GM12878 (cell line): Measurements from ENCODE around the gene SEMA3D. TPM values are rescaled to one million over a fixed set of nuclear protein-coding genes. Genes with fewer than 3 reads are reported as not detected.

Experiments
- ATAC-seq: fragments of 200-7000 bp; cut with Tn5 transposase; 3 replicates; pipeline ENCODE4 v1.9.1; 2020; ENCODE audit warnings: mild to moderate bottlenecking, moderate library complexity
- BruUV-seq: library from RNA; stranded (reverse); fragments of 400-500 nt; replicated peaks from 2 replicates; lab custom pipeline; 2021; lab: Mats Ljungman, UMichigan
- CTCF ChIA-PET: fragments of 300-600 bp; sonication (Branson Sonifier 250); formaldehyde crosslinking; extraction: SDS; loops from one replicate; lab custom pipeline; 2021; ENCODE audit warnings: inconsistent platforms; lab: Yijun Ruan, JAX
- POLR2A ChIA-PET: fragments of 350-600 bp; formaldehyde crosslinking; extraction: SDS; loops from one replicate; lab custom pipeline; 2021; ENCODE audit warnings: inconsistent platforms; lab: Charles Lee
- RAD21 ChIA-PET: fragments of 300-600 bp; sonication (Branson Sonifier 250); formaldehyde crosslinking; loops from one replicate; lab custom pipeline; 2023; ENCODE audit warnings: antibody characterized with exemption; ENCODE audit not compliant: unreplicated experiment; lab: Charles Lee
- SMC1A ChIA-PET: fragments of 300-600 bp; sonication (Branson Sonifier 250); formaldehyde crosslinking; loops from one replicate; lab custom pipeline; 2023; ENCODE audit not compliant: unreplicated experiment, uncharacterized antibody; lab: Charles Lee
- DNase-seq: peaks from one replicate; pipeline ENCODE4 v3.0.0-alpha.2; 2011; ENCODE audit warnings: low read depth, low spot score
- FAIRE-seq: peaks from 3 replicates; lab custom pipeline; 2011; peaks lifted over from hg19 to GRCh38; lab: Jason Lieb, UNC
- H2AFZ ChIP-seq: 2 replicates; pipeline ENCODE4 v1.6.0; 2011; ENCODE audit warnings: low read depth, low read length, control low read depth; ENCODE audit not compliant: control insufficient read depth
- H3K27ac ChIP-seq: 2 replicates; pipeline ENCODE4 v1.5.1; 2011; ENCODE audit warnings: control low read depth; ENCODE audit not compliant: control insufficient read depth, insufficient read depth
- H3K27me3 ChIP-seq, 2 experiments: replicated peaks in 1 of 2; 2 replicates each; pipeline versions ENCODE4 v1.6.0 to v1.6.1; 2011; ENCODE audit warnings: low read length in 1 of 2; ENCODE audit not compliant: control insufficient read depth in 2 of 2, insufficient read depth in 2 of 2
- H3K36me3 ChIP-seq, 2 experiments: 2 replicates each; pipeline ENCODE4 v1.5.1; 2011; ENCODE audit warnings: low read length in 1 of 2; ENCODE audit not compliant: control insufficient read depth in 2 of 2, insufficient read depth in 2 of 2
- H3K4me1 ChIP-seq: 2 replicates; pipeline ENCODE4 v1.6.1; 2011; ENCODE audit warnings: mild to moderate bottlenecking, low read length, moderate library complexity, mixed read lengths; ENCODE audit not compliant: control insufficient read depth, insufficient read depth
- H3K4me2 ChIP-seq: 2 replicates; pipeline ENCODE4 v1.6.0; 2011; ENCODE audit warnings: control low read depth; ENCODE audit not compliant: control insufficient read depth, insufficient read depth
- H3K4me3 ChIP-seq: fragments of 200-600 bp; sonication (generic); 2 replicates; pipeline ENCODE4 v1.5.1; 2016
- H3K79me2 ChIP-seq: 2 replicates; pipeline ENCODE4 v1.6.0; 2011; ENCODE audit warnings: low read length; ENCODE audit not compliant: control insufficient read depth, insufficient read depth
- H3K9ac ChIP-seq: 2 replicates; pipeline ENCODE4 v1.8.0; 2011; ENCODE audit warnings: low read length, control low read depth, mixed read lengths; ENCODE audit not compliant: control insufficient read depth, insufficient read depth
- H3K9me3 ChIP-seq: replicated peaks from 3 replicates; pipeline ENCODE4 v1.5.1; 2011; ENCODE audit warnings: mild to moderate bottlenecking, low read length; ENCODE audit not compliant: control insufficient read depth, insufficient read depth
- H4K20me1 ChIP-seq: 2 replicates; pipeline ENCODE4 v1.6.0; 2011; ENCODE audit not compliant: control insufficient read depth, insufficient read depth
- BCL11A ChIP-seq: IDR thresholded peaks from 2 replicates; pipeline ENCODE4 v1.6.1; 2011; ENCODE audit warnings: low read depth, low read length
- CHD2 ChIP-seq: IDR thresholded peaks from 2 replicates; pipeline ENCODE4 v1.6.1; 2011; ENCODE audit warnings: low read depth, low read length, improper control_type of control experiment, borderline replicate concordance
- HDGF ChIP-seq: fragments of 450-650 bp; IDR thresholded peaks from 2 replicates; pipeline ENCODE4 v1.6.1; 2016; ENCODE audit warnings: antibody characterized with exemption
- MYB ChIP-seq: fragments of 150-350 bp; IDR thresholded peaks from 2 replicates; pipeline ENCODE4 v1.6.1; 2014; ENCODE audit warnings: mild to moderate bottlenecking, low read depth, low read length, borderline replicate concordance
- NRF1 ChIP-seq: conservative IDR thresholded peaks from 2 replicates; pipeline ENCODE4 v1.6.1; 2011; ENCODE audit warnings: mild to moderate bottlenecking, low read depth, low read length, improper control_type of control experiment
- POLR2A ChIP-seq: IDR thresholded peaks from 2 replicates; pipeline ENCODE4 v1.6.1; 2011; ENCODE audit warnings: low read depth, mild to moderate bottlenecking, low read length
- RAD21 ChIP-seq: IDR thresholded peaks from 2 replicates; pipeline ENCODE4 v1.6.1; 2011; ENCODE audit warnings: mild to moderate bottlenecking, low read depth, low read length, moderate library complexity; ENCODE audit not compliant: insufficient read depth
- SP1 ChIP-seq: IDR thresholded peaks from one replicate; pipeline ENCODE4 v1.6.1; 2011; ENCODE audit warnings: low read depth, low read length
- TCF12 ChIP-seq: IDR thresholded peaks from 2 replicates; pipeline ENCODE4 v1.6.1; 2011; ENCODE audit warnings: low read depth, mild to moderate bottlenecking, low read length
- WGBS: methylation state at CpG from one replicate; pipeline ENCODE4 v1.1.6; 2016; ENCODE audit warnings: low lambda C conversion rate; ENCODE audit not compliant: insufficient replicate concordance, insufficient coverage; ENCODE audit errors: missing lambda C conversion rate; 5-methylcytosine and 5-hydroxymethylcytosine counted together
- in situ Hi-C: fragments of 300-500 bp; cut with MboI; formaldehyde crosslinking; loops from 9 replicates; pipeline ENCODE4 v1.14.3; 2018; ENCODE audit warnings: mixed read lengths
- intact Hi-C: fragments of 100-400 bp; cut with micrococcal nuclease; formaldehyde crosslinking; loops from one replicate; pipeline ENCODE4 v1.14.2; 2022; ENCODE audit not compliant: unreplicated experiment
- polyA plus RNA-seq, 11 experiments: library from polyadenylated mRNA; depleted of rRNA in 4 of 11; unstranded in 6 of 11; stranded (reverse) in 5 of 11; fragments of >200 nt; fragmentation: Nextera tagmentation in 4 of 11; fragmentation: Illumina TruSeq in 1 of 11; extraction: Ambion mirVana in 4 of 11; extraction: Trizol in 1 of 11; gene quantifications; 1 replicate in 1 of 11; 2 replicates in 10 of 11; pipeline versions ENCODE4 v1.2.1 to v1.2.3, GENCODE V29; 2011 to 2016; ENCODE audit warnings: inconsistent platforms in 2 of 11, missing spikeins in 2 of 11, low read depth in 1 of 11
- total RNA-seq, 4 experiments: library from RNA; depleted of rRNA in 3 of 4; stranded (reverse); fragments of >200 nt in 3 of 4; fragmentation: Illumina TruSeq in 1 of 4; extraction: Trizol in 1 of 4; gene quantifications; 2 replicates each; pipeline versions ENCODE4 v1.2.1 to v1.2.3, GENCODE V29; 2013 to 2021
- TF ChIP-seq, protein P1 (sequence below): fragments of 450-650 bp; IDR thresholded peaks from 2 replicates; pipeline ENCODE4 v1.6.1; 2017; ENCODE audit warnings: mild to moderate bottlenecking, moderate library complexity

The SEMA3D gene
- total and polyA plus RNA-seq, 10 of the 15 experiments (the other 5 are each of a cell fraction or from before 2014, with no cell fraction given), result 0.04 TPM; not detected in 9

DNA sequence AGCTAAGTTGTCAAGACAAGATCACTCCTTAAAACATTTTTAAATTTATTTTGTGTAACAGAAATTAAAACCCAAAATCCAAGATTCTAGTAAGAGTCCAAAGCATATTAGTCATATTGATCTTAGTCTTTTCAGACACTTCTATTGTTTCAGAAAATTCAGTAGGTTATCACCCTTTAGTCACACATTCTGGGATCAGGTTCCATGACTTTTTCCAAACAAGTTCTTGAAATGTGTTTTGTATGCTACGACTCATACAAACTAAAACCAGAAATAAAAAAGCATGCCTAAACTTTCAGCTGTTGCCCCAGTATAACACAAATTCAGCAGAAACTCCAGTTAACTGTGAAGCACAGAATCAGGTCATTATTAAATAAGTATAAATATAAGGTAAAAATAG lies 10.7 kb downstream of the SEMA3D start:
- intact Hi-C loops, result loop anchor here (5.0 kb wide), 1 partner anchor 1296 kb away; no protein-coding TSS in a partner anchor
- no peak overlapping the region for H2AFZ ChIP-seq
- FAIRE-seq (no peak), ATAC-seq (no peak), DNase-seq (no peak)
- H3K4me2 ChIP-seq, result no peak overlapping the region
- H3K27ac ChIP-seq, result no peak overlapping the region
- no peaks in the 10 kb centered on the region for H3K79me2 ChIP-seq
- H4K20me1 ChIP-seq, result no peaks in the 10 kb centered on the region
- no peaks in the 10 kb centered on the region for H3K27me3 ChIP-seq
- BruUV-seq, result no TSS peak
- POLR2A ChIA-PET, result no interaction called here
- SMC1A ChIA-PET, result no interaction called here
- H3K9me3 ChIP-seq, result no peaks in the 10 kb centered on the region; the same call in 2 of the 3 replicates
- no peak overlapping the region for H3K9ac ChIP-seq
- no peak overlapping the region for H3K4me3 ChIP-seq
- in situ Hi-C loops, result no loop called here
- CTCF ChIA-PET, result no interaction called here
- TF ChIP-seq BCL11A (no peak), HDGF (no peak), POLR2A (no peak), CHD2 (no peak), SP1 (no peak), MYB (no peak), NRF1 (no peak), TCF12 (no peak), RAD21 (no peak)
- TF ChIP-seq, protein P1, sequence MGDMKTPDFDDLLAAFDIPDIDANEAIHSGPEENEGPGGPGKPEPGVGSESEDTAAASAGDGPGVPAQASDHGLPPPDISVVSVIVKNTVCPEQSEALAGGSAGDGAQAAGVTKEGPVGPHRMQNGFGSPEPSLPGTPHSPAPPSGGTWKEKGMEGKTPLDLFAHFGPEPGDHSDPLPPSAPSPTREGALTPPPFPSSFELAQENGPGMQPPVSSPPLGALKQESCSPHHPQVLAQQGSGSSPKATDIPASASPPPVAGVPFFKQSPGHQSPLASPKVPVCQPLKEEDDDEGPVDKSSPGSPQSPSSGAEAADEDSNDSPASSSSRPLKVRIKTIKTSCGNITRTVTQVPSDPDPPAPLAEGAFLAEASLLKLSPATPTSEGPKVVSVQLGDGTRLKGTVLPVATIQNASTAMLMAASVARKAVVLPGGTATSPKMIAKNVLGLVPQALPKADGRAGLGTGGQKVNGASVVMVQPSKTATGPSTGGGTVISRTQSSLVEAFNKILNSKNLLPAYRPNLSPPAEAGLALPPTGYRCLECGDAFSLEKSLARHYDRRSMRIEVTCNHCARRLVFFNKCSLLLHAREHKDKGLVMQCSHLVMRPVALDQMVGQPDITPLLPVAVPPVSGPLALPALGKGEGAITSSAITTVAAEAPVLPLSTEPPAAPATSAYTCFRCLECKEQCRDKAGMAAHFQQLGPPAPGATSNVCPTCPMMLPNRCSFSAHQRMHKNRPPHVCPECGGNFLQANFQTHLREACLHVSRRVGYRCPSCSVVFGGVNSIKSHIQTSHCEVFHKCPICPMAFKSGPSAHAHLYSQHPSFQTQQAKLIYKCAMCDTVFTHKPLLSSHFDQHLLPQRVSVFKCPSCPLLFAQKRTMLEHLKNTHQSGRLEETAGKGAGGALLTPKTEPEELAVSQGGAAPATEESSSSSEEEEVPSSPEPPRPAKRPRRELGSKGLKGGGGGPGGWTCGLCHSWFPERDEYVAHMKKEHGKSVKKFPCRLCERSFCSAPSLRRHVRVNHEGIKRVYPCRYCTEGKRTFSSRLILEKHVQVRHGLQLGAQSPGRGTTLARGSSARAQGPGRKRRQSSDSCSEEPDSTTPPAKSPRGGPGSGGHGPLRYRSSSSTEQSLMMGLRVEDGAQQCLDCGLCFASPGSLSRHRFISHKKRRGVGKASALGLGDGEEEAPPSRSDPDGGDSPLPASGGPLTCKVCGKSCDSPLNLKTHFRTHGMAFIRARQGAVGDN, result no peak
- 0% methylated on average over 1 of the region's 1 CpG for WGBS
- no peaks in the 10 kb centered on the region for H3K4me1 ChIP-seq
- no peaks in the 10 kb centered on the region for H3K36me3 ChIP-seq
- RAD21 ChIA-PET, result no interaction called here
